GM19467 (cell line): Measurements from ENCODE around the gene COL16A1.

Source experiments
- ATAC-seq: cut with Tn5 transposase; IDR thresholded peaks from one replicate; pipeline ENCODE4 v1.9.1; 2021; ENCODE audit warnings: mild to moderate bottlenecking, moderate library complexity; ENCODE audit not compliant: unreplicated experiment

Gene COL16A1

DNA sequence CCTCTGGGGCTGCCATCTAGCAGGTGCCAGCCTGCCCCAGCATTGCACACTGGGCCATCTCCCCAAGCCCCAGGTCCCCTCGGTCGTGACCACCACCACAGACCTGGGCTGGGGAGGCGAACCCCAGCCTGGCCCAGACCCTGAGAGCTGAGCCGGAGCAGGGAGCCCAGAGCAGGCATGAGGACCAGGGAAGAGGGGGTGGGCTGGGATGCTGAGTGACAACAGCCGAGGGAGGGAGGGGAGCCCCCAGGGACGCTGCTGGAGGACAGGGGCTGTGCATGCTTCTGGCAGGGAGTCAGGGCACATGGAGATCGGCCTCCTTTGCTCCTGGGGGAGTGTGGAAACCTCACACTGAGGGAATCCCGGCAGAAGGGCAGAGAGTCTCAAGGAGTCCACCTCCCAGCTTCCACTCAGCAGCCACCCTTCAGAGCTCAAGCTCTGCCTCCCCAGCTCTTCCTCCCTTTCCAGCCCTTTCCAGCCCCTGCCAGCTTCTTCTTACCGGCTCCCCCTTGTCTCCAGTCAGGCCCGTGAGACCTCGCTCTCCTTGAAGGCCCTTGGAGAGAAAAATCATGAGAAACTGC lies 35.4 kb downstream of the COL16A1 start:
- no peak for ATAC-seq

DNA sequence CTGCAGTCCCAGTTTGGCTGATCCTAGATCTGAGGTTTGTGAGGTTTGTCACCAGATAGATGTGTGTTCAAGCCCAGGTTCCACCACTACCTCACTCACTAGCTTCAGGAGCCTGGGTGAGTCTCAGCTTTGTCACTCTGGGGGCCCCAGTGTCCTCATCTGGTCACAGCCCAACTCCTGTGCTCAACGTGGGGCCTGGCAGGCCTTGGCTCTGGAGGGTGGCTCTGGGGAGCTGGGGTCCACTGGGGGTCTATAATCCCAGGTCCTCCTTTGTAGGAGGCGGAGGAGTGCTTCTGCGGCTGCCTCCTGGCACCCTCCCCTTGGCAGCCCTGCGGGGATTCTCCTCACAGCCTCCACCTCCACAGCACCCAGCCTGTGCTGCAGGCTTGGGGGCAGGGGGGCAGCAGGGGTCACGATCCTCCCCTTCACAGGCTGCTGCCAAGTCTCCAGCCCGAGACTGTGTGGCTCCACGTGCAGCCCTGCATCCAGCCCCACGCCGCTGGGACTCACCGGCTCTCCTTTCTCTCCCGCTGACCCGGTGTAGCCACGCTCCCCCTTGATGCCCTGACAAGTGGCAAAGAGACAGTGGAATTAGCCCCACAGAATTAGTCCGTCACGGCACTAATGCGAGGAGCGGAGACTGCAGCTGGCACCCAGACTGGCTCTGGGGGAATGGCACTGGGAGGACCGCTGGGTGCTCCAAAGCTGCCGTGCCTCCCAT lies 36.6 kb downstream of the COL16A1 start:
- ATAC-seq: no peak

DNA sequence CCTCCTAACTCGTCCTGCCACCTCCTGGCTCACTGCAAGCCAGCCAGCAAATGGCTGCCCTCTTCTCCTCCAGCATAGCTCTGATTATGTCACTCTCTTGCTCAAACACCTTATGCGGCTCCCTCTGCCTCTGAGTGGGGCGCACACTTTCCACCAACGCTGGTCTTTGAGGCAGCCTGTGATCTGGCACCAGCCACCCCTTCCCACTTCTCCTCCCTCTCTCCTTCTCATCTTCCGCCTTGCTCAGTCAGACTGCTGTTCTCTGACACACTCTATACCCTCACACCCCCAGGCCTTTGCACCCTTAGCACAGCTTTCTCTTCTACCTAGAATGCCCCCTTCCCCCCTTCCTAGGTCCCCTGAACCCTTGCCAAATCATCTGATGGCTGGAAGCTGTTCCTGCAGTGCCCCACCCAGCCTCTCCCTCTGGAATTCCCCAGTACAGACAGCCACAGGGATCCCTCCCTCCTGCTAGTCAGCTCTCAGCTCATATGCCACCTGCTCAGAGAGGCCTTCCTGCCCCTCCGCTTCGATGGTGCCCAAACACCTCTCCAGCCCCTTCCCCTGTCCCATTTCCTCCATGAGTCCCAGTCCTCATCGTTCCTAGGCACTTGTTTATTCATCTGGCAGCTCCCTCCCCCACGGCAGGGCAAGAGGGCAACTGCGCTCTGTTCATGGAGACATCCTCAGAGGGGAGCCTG lies 37.4 kb downstream of the COL16A1 start:
- ATAC-seq: no peak

DNA sequence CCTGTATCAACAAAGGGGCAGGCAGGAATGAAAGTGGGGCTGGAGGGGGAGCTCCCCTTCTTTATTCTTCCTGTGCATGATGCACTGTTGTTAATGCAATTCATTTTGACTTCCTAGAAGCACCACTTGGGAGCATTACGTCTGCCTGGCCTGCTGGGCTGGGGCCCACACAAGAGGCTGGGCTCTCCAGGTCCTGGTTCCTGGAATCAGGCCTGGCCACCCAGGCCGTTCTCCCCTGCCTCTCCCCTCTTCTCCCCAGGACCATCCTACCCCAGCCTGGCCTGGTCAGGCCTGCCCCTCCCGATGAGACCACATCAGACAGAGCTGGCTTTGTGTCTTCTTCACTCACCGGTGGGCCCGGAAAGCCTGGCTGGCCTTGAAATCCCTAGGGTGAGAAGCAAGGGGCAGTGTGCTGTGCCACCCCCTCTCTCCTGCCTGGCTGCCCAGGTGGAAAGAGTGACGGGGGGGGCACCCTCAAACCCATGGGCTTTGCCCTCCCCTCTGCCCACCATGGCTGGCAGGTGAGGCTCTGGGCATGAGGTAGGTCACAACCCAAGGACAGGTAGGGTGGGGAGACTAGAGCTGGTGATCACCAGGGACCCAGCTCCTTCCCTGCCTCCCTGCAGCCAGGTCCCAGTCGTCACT lies 38.5 kb downstream of the COL16A1 start:
- no peak for ATAC-seq

DNA sequence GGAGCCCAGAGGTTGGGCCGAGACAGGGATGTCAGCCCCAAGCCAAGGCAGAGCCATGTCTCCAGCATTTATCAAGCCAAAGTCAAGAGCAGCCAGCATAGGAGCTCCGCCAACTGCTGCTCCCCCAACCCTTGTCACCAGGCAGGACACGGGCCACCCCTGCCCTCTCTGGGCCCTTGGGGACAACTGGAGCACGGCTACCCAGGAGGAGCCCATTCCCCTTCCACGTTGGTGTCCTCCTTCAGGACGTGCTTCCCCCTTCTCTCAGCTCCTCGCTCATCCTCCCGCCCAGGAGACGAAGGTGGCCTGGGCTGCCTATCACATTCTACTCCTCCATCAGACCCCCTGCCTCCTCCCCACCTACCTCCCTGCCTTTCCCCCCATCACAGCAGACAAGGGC lies 39.3 kb downstream of the COL16A1 start:
- ATAC-seq: no peak

DNA sequence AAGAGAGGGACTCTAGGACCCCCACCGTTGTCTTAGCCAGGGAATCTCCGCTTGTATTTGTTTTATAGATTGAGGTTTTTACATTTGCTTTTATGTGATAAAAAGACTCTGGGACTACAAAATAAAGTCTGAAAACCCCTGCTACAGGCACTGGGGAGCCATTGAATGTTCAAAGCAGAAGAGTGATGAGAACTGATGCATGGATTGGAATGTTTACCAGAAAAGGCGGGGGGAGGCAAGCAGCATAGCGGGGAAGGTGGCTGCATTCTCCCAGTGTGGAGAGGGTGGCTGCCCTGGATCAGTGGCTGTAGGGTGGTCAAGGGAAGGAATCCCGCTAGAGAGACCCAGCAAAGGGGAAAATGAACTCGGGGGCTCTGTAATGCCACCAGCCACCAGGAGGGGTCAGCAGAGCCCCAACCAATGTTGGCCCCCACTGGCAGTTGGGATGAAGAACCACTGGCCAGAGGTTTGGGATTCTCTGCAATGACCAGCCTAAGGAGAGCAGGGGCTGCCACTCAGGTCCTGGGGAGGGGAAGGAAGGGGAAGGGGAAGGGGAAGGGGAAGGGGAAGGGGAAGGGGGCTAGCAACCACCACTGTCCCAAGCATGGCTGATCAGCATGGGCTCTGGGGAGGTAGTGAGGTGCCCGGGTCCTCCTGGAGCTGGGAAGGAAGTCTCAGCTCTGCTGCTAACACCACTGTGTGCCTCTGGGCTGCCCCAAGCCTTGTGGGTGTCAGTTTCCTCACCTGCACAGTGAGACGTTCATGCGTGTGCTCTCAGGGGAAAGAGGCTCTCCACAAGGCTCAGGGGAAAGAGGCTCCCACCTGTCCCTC lies 40.0 kb downstream of the COL16A1 start:
- ATAC-seq: no peak

DNA sequence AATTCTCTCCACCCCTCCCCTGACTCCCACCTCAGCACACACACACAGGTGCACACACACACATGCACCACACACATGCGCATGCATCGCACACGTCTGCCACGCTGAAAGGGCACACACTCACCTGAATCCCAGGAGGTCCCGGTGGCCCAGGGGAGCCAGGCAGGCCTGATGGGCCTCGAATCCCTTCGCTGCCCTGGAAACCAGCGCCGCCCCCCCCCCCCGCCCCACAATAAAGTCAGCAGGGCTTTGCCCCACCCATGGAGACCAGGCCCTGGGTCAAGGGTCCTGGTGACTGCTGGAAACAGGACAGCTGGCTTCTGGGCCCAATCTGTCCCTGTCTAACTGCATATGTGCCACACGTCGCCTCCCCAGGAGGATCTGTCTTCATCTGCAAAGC lies 41.4 kb downstream of the COL16A1 start:
- no peak for ATAC-seq

DNA sequence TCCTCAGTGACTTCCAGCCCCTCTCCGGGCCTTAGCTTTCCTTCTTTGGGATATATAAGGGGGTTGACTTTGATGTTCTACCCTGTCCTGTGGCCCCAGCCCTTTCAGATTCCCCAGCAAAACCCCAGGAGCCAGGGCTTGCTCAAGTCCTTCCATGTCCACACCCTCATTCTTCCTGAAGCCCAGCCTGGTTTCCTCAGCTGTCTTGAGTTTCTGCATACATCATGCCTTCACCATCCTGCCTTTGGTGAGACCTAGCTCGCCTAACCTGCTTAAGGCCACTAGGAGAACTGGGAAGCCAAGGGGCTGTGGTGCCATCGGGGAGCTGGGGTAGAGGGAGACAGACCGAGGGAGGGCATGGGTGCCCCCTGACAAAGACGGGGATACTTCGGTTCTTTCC lies 42.0 kb downstream of the COL16A1 start:
- ATAC-seq: no peak

DNA sequence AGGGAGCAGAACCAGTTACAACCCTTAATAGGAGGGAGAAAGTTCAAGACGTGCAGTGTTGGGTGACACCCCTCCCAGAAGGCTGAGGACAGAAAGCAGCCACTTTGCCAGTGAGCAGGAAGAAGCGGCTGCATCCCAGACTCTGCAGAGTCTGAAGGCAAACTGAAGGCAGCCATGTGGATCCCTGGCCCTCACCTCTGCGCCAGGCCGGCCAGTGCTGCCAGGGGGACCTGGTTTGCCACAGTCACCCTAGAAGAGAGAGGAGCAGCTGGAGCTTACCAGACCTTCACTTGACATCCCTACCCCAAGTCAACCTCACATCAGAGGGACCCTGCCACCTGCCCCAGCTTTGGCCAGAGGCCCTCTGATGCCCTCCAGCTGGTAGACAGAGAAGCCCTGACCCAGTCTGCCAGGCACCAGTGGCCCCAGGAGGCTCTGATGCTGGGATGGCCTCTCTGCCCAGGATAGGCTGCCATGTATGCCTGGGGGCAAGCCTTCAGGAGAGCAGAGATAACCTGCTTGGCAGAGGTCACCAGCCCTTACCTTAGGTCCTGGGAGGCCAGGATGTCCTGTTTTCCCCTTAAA lies 42.9 kb downstream of the COL16A1 start:
- no peak for ATAC-seq

DNA sequence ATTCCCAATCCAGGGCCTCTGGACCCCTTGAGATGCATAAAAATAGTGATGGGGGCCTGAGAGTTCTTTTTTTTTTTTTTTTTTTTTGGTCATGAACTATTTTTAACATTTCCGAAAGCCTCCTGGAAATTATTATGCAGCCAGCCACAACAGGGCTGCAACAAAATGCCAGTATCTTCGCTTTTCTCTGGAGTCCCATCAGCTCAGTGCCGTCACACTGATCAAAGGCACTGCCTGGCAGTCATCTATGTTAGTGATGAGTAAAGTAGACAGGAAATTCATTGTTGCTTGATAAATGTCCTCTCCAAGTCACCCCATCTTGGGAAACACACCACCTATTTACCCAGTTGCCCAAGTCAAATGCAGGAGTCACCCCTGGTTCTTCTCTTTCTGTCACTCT lies 43.9 kb downstream of the COL16A1 start:
- no peak for ATAC-seq

DNA sequence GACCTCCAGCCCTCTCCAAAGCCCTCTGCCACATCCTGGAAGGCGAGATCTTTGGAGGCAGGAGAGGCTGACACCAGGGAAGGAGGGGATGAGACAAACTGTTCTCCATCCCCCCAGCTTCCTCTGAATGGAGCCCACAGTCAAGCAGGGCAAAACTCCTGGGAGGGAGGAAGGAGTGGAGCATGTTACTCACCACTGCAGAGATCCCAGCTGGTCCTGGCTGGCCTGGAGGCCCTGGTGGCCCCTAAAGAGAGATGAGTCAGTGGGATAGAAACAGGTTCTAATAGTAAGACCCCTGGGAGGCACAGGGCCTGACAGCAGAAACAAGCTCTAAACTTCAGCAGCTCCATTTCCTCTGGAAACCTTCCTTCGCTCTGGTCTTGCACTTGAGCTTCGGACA lies 45.1 kb downstream of the COL16A1 start:
- no peak for ATAC-seq

DNA sequence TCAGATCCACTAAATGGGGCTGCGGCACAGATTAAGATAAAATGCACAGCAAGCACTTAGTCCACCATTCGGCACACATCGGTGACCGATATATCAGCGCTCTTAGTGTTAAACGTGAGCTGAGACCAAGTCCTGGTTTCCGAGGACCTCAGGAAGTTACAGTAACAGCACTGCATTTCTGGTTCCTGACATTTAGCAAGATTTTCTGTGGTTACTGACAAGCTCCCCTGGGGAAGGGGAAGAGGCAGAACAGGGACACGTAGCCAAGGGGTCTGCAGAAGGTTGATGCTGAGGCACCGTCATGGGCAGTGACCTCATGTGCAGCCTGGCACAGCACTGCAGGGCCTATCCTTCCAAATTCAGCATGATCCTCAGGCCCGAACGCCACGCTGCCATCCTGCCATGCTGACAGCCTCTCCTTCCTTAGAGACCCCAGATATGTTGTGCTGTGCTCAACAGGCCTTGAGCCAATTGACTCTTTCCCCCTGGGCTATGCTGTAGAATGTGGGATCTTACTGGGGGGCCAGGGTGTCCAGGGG lies 45.8 kb downstream of the COL16A1 start:
- ATAC-seq: no peak

DNA sequence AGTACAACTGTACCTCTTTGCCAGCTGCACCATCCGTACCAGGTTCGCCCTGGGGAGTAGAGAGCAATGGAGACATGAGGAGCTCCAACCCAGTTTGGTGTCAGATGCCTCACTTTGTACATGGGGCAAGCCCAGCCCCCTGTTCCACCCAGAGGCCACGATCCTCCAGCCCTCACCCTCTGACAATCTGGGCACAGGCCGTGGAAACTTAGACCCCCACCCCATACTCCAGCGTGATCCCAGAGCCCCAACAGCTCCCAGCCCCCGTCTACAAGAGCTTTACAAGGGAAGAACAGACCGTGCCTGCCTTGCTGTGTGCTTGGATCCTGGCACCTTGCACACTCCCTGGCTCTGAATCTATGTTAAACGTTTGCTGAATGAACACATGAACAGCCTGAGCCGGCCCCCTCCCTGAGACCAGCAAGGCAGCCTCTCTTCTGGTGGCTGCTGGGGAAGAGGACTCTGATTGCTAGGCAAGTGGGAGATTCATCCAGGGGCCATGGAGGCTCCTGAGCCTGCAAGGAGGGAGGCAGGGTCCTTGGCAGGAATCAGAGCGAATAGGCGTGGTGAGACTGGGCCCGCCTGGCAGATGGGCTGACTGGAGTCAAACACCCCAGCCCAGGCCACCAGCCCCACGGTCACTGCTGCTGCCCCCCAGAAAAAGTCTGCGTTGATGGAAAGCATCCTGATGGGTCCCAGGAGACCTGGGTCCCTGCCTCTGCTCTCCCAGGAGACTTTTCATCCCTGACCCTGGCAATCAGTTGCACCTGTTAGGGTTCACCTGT lies 46.6 kb downstream of the COL16A1 start:
- no peak for ATAC-seq

DNA sequence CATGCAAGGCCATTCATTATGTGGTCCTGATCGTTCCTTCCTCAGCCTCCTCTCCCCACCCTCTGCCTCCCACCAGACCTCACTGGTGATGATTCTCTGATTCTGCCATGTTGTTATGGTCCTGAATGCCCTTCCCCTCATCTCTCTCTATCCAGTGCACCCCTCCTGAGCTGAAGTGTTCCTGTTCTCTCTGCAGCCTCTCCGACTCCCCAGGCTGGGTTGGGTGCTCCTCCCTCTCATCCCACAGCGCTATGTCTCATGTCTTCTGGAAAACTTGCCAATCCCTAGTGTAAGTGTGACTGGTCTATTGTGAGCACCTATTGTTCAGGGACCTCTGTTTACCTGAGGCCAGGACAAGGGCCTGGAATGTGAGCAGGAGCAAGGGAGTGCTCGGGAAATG lies 48.1 kb downstream of the COL16A1 start:
- no peak for ATAC-seq

DNA sequence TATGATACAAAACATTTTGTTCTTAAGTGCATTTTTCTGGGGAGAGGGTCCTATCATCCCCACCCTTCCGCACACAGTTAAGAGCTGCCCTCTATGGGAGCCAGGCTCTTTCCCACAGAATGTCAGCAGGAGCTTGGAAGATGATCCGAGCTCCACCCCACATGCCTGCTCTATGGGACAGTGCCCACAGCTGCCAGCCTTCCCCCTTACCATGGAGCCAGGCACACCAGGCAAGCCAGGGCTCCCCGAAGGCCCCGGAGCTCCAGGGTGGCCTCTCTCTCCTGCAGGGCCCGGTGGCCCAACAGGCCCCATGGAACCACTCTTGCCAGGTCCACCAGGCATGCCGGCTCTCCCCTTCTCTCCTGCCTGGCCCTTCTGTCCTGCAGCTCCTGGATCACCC lies 48.7 kb downstream of the COL16A1 start:
- no peak for ATAC-seq

DNA sequence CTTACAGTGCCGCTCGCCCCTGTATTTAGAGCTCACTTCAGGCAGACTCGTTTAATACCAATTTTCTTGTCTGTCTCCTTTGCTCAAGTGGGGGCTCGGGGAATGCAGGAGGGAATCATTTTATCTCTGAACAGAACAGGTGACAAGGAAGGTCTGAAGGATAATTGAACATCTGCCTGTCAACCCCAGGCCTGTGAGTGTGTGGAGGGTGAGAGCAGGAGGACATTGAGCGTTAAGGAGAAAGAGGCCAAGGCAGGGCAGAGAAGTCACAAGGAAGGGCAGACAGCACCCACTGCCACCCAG lies 49.4 kb downstream of the COL16A1 start:
- ATAC-seq: no peak

DNA sequence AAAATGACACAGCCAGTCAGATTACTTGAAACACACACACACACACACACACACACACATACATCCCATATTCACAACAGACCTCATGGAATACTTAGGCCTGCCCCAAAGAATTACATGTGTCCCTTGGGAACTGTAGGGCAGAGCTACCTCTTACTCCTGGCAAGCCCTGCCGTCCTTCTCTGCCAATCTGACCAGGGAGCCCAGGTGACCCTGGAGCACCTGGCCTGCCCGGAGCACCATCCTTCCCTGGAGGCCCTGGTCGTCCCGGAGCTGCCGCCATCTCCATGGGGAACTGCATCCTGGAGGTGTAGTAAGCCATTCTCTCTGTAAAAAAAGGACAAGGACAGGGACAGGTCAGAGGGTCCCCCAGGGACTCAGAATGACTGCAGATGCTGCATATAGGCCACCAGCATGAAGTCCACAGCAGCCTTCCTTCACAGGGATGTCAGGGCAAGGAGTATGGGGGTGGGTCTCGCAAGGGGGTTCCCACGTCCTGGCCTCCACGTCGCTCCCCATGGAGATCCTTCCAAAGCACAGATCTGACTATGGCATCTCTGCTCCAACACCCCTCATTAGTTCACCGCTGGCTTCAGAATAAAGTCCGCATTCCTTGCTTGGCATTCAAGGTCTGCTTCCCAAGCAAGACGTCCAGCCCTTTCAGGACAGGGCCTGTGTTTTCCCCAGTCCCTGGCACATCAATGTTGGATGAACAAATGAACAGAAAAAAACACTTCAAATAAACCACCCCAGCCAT lies 49.9 kb downstream of the COL16A1 start:
- no peak for ATAC-seq

DNA sequence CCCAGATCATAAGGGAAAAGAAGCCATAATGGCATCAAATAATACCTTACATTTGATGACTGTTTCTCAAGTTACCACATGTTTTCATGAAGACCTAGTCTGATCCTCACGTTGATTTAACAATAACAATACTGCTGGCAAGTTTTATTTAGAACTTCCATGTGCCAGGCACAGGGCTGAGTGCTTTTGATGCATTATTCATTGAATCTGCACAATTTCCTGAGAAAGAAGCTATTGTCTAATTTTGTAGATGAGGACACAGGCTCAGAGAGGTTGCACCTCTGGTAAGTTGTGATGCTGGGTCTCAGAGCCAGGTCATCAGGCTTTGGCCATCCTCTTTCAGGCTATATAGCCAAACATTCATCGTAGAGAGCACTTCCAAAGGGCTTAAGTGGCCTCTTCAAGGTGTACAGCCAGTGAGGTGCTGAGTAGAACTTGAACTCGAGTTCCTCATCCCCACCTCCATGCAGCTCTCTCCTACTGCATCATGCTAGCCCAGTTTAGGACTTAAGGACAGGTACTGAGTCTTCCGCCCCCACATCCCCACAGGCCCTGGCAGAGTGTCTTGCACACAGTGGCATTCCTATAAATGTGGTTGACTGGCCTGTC lies 50.8 kb downstream of the COL16A1 start:
- ATAC-seq: no peak

DNA sequence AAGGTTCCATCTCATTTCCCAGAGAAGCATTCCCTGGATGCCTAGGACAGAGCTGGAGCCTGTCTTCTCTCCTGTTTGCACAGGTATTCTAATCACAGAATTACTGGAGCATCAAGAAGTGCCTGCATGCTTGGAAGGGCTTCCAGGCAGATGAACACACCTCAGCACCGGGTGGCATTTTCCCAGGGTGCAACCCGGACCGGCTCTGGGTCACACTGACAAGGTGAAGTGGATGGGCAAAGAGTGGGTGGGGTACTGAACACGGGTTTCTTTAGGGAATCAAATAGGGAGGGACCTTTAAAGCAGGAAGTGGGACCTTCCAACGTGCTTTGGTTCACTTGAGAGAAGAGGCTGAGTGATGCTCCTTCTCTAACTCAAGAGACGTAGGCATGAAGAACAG lies 52.1 kb downstream of the COL16A1 start:
- no peak for ATAC-seq
